Amniotic stem cell (primary cell): ENCODE measurements around the gene EHD1.
"Not testable (repeated sequence)": the region's sequence is repeated elsewhere in the genome, so short reads cannot be mapped to it uniquely, and the experiment has no call there.

Experiments used
- DNase-seq: peaks from one replicate; lab custom pipeline; 2025; lab: John Stamatoyannopoulos, UW

EHD1 gene

DNA sequence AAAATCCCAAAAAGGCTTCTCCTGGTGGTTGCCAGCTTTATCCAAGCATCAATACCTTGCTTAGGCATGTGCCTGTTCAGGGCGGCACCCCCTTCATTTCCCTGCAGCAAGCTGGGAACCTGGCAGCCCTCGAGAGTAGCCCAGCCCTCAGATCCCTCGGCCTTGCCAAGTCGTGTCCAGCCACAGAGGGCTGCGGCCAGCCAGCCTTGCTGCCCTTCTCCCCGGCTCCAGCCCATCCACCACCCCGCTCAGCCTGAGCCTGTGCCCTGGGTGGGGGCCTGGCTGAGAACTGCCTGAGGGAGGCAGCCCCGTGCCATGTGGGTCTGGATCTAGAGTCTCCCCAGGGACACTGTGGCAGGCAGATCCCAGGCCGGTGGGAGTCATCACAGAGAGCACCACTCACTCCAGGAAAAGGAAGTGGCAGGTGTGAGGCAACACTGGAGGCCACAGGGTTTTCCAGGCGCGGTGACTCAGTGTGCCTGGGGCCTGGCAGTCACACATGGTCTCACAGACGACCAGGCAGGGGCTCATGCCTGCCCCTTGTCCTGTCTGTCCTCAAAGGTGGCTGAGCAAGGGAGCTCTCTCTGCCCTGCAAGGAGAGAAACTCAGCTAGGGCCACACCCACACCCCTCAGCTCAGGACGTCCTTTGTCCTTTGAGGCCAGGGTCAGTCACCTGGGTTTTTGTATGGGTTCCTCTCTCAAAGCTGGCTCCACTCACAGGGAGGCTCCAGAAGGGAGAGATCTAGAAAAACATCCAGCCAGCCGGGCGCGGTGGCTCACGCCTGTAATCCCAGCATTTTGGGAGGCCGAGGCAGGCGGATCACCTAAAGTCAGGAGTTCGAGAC lies 21.8 kb downstream of the EHD1 start:
- peak; percentile 57 for DNase-seq

- no peak for DNase-seq
Observed at GRCh38 chr11:64855596-64856304, 22.7 kb downstream of the EHD1 start.

DNA sequence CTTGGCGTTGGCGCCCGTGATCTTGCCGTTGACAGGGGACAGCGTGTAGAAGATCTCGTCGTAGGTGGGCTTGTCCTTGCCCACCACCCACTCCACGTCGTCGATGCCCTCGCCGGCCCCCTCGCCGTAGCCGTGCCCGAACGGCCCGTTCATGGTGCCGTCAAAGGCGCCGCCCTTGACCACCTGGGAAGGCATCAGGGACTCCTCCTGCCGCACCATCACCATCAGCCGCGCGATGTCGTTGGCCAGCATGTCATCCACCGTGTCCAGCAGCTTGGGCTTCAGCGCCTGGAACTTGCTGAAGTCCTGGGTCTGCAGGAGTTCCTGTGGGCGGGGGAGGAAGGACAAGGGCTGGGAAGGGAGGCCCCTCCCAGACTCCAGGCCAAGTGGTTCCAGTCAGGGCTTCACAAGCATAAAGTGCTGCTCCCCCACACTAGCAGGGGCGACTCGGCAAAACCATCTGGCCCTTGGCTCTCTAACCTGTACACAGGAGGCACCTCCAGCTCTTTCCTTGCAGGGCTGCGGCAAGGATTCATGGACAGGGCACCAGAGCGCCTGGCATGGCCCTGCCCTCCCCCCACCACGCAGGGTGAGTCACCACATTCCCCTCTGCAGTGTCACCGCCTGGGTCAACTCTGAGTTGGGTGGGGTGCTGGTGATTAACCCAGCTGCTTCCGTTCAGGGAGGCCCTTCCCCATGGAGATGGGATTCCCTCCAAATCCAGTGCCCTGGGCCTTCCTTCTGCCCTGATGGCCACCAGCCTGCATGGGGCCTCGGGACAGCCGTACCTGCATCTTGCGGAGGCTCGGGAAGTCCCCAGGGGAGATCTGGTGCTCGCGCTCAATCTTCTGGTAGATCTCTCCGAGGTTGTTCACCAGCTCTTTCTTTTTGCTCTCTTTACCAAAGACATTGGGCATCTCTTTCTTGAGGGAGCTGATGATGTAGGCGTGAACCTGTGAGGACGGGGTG lies 23.6 kb downstream of the EHD1 start:
- peak; percentile 85 for DNase-seq

DNA sequence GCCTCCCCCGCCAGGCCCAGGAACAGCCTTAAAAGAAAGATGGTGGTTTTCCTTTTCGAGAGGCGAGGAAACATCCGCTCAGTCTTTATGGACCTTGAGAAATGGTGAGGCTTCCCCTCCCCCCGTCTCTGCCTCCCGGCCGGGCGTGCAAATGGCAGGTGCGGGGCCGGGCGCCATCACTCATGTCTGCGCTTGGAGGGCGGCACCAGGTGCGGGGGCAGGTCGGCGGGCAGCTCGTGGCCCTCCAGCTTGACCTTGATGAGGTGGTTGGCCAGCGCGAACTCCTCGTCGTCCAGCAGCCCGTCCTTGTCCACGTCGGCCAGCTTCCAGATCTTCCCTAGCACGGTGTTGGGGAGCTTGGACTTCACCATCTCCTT lies 24.3 kb downstream of the EHD1 start:
- no peak for DNase-seq

DNA sequence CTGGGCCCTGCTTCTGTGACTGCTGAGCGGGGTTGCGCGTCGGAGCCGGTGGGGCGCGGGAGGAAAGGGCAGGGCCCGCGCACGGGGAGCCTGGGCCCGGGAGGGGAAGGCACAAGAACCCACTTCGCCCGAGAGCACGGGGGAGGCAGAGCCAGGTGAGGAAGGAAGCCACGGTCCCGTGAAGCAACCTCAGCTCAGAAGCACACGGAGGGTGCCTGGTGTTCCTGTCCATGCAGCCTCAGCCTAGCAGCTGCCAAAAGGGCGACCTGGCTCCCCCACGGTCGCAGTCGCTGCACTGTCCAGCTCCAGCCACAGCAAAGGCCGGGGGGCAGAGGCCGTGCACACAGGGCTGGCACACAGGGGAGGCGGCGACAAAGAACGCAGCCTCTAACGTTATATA lies 24.7 kb downstream of the EHD1 start:
- no peak for DNase-seq

DNA sequence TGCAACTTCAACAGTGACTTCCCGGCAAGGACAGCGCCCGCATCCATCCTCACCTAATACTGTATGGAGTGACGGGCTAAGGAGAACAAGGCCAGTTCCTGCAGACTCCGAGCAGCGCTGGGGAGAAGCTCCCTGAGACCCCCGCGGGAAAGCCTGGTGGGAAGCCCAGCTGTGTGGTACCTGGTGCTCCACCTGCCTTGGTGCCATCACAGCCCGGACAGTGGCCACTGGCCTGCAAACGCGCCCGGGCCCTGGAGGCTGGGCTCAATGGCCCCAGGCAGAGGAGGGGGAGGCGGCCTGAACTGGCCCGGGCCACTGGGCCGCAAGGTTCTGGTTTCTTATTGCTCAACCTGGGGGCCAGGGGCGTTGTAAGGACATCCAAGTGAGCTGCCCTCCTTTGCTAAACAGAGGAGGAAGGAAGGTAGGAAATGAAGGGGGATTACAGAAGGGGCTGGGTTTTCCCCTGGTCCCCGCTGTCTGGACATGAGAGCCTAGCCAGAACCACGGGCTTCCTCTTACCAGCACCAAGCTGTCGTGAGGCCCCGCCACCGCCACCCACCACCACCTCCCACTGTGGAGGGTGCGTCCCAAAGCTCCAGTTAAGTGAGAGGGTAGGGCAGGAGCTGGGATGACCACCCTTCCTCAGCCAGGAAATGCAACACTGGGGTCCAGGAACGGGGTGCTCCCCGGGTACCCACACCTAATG lies 25.5 kb downstream of the EHD1 start:
- no peak for DNase-seq

DNA sequence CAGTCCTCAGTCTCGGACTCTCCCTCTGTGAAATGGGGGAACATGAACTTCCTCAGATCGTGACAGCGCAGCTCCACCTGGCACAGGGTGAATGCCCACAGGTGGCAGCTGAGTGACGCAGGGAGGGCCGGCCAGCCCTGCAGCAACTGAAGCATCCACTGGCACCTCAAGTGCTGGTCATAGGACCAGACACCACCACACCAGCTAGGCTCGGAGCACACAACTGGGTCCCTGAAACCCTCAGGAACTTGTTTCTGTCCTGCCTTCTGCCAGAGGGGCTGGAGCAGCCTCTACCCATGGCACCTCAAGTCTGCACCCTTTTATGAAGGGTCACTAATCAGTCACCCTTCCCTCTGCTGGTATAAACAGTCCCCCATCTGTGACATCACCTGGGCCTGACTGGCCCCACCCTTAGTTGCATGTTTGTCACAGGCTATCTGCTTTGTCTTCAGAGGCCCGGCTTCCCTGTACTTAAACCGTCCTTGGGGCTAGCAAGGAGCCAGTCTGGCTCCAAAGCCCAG lies 26.5 kb downstream of the EHD1 start:
- no peak for DNase-seq

DNA sequence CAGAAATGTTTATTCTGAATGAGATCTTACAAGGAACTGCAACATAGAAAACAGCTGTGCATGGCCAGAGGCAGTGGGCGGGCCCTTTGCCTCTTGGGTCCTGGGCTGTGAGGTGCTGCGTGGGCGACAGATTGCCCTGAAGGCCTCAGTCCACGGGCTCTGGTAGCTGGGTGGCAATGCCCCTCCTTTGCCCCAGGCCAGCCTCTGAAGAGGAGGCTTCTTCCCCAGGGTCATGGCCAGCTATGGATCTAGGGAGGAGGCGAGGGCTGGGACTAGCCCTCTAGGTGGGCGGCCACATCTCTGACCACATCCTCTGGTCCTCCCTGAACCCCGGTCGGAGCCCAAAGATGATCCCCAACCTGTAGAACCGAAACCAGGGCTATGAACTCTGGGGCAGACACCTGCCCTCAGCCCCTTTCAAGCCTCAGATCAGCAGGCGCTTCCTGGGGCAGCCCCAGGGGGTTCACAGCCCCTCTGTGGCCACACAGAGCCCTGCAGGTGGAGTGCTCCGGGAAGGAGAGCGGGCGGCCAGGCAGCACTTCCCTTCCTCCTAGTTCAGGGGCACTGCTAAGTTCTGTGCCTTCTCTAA lies 27.3 kb downstream of the EHD1 start:
- DNase-seq = no peak

- no peak for DNase-seq
Observed at GRCh38 chr11:64849598-64850356, 28.6 kb downstream of the EHD1 start.

DNA sequence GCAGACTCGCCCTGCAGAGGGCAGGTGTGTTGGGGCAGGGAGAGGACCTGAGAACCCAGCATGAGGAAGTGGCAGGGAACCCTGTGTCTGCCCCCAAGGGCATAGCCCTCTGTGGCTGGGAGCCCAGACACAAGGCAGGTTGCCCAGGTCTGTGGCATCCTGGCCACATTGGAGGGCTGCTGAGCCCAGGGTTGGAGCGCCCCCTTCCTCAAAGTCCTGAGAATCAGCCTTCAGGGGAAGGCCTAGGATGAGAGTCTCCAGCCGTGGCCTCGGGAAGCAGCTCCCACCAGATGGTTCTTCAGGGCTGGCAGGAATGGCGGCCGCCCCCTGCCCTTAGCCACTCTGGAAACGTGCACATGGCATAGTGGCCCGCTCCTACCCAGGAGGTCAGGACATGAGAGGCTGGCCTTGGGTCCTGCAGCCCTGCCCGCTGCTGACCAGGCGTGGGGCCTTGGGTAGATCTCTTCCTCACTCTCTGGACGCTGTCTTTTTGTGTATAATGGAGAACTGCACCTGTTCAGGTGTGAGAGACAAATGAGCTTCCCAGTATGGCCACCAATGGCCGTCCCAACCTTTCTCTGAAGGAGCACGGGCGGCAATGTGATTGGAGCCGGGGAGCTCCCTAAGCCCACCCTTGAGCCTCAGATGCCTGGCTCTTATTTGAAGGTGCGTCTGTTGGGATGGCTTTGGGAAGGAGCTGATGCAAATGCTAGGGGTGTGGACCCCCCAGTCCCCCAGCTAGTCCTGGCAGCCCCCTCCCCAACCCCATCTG lies 29.4 kb downstream of the EHD1 start:
- no peak for DNase-seq

- DNase-seq = no peak
Observed at GRCh38 chr11:64848214-64848825, 30.1 kb downstream of the EHD1 start.

- peak; percentile 67 for DNase-seq
Observed at GRCh38 chr11:64846998-64847666, 31.3 kb downstream of the EHD1 start.

- not testable (repeated sequence) for DNase-seq
Observed at GRCh38 chr11:64845776-64846129, 32.7 kb downstream of the EHD1 start.

DNA sequence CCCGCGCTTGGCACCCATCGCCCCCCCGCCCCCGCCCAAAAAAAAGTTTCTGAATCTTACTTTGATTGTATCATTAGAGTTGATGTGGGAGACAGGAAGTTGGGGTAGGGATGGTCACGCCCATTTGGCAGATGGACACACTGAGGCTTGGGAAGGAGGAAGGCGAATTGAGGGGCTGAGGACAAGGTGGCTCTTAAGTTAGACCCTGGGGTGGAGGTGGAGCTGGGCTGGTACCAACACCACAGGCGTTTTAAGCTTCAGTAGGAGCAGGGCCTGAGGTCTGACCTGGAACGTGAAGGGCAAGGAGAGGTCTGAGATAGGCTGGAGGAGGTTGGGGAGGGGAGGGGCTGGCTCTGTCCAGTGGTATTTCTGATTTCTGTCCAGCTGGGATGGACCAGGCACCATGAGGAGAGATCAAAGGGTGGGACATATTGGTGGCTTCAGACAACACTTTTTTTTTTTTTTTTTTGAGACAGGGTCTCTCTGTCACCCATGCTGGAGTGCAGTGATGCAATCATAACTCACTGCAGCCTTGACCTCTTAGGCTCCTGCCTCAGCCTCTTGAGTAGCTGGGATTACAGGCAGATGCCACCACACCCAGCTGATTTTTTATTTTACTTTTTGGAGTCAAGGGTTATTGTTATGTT lies 33.2 kb downstream of the EHD1 start:
- no peak for DNase-seq

DNA sequence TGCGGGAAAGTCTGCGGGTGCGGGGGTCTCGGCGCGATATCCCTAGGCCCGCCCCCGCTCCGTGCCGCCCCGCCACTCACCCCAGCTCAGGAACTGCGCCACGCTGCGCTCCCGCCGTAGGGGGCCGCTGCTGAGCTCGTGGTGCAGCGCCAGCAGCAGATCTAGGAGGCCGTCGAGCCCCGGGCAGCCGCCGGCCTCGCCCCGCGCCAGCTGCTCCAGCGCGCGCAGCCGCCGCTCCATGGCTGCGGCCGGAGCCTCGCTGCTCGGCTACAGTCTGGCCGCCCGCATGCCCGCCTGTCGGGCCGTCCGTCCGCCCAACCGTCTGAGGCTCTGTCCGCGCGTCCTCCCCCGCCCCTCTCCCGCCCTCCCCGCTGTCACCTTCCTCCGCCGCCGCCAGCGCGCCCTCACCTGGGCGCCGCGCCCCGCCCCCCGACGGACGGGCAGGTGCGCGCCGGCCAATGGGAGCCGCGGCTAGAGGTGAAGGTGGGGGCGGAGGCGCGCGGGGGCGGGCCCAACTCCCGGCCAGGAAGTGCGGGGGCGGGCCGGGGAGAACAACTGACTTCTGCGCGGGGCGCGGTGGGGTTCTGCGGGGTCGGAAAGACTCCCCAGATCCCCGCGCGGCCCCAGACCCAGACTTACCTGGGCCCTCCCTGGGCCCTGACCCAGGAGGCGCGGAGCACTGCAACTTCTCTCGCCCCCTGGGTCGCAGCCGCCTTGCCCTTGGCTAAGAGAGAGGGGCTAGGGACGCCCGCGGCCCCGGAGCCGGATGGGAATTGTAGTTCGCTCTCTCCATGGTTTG lies 33.9 kb downstream of the EHD1 start, which contains the start of gene CDC42BPG:
Gene CDC42BPG, minus strand, starts transcription at position 324 of the 799 bp plus-strand sequence. Its CDS starts 84 bp downstream, at position 240.
- DNase-seq = no peak

GRCh38 chr11:64843686-64844329 lies 34.6 kb downstream of the EHD1 start:
- no peak for DNase-seq
